Coronary artery (tissue), 2 donors: ENCODE results near the gene PLCH1.

Source experiments
- DNase-seq: peaks from one replicate; pipeline ENCODE4 v3.0.0-alpha.2; 2017; ENCODE audit warnings: low spot score
- H3K27ac ChIP-seq, 2 donors: fragments of 200-600 bp; sonication (generic); one replicate each; pipeline ENCODE4 v1.5.1; 2016 to 2019
- H3K4me3 ChIP-seq: fragments of 200-600 bp; sonication (generic); 2 replicates; pipeline ENCODE4 v1.5.1; 2016; ENCODE audit warnings: mild to moderate bottlenecking, moderate library complexity
- TF ChIP-seq, protein P1 (sequence below): fragments of 200-600 bp; sonication (generic); IDR thresholded peaks from one replicate; pipeline ENCODE4 v1.5.1; 2019; ENCODE audit warnings: antibody characterized with exemption

PLCH1 gene

DNA sequence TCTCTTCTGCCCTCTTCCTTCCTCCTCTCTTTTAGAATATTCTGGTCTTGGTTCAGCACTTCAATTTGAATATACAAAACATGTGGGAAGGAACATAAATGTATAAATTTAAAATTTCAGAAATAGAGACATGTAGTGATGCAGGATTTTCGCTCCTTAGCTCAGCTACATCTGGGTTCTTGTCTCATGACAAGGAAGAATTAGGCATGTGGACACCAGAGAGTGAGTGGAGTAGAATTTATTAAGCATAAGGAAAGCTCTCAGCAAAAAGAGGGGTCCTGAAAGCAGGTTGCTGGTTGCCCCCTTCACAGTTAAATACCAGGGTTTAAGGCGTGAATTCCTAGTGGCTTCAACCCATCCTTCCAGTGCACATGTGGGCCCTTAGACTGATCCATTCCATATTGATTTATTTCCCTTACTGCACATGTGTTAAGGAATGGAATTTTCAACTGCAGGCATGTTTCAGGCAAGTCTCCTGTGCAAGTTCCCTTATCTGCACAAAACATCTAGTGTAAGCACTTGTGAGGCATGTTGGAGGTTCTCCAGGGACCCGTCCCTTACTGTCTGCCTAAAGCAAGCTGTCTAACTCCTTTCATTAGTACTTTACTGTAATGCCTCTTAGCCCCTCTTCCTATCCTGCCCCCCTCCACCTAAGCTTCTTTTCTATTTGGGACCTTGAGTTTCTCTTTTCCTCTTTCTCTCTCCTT, 318.2 kb downstream of the PLCH1 start:
- no peak for DNase-seq
- TF ChIP-seq, protein P1, sequence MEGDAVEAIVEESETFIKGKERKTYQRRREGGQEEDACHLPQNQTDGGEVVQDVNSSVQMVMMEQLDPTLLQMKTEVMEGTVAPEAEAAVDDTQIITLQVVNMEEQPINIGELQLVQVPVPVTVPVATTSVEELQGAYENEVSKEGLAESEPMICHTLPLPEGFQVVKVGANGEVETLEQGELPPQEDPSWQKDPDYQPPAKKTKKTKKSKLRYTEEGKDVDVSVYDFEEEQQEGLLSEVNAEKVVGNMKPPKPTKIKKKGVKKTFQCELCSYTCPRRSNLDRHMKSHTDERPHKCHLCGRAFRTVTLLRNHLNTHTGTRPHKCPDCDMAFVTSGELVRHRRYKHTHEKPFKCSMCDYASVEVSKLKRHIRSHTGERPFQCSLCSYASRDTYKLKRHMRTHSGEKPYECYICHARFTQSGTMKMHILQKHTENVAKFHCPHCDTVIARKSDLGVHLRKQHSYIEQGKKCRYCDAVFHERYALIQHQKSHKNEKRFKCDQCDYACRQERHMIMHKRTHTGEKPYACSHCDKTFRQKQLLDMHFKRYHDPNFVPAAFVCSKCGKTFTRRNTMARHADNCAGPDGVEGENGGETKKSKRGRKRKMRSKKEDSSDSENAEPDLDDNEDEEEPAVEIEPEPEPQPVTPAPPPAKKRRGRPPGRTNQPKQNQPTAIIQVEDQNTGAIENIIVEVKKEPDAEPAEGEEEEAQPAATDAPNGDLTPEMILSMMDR = no peak
- H3K27ac ChIP-seq = no peak overlapping the region
- no peak overlapping the region for H3K4me3 ChIP-seq

DNA sequence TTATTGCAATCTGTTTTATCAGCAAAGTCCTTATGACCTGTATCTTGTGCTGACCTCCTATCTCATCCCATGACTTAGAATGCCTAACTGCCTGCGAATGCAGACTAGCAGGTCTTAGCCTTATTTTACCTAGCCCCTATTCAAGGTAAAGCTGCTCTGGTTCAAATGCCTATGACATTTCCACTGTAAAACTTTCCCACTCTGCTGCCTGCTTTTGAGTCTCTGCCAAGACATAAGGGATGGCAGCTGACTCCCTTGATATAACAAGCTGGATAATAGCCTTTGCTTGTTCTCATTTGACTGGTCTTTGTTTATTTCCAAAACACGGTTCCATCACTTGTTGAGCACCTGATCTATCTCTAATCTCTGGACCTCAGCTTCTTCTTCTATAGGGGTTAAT, 319.5 kb downstream of the PLCH1 start:
- Histone ChIP-seq H3K27ac (no peak overlapping the region), H3K4me3 (no peak overlapping the region)
- no peak for DNase-seq
- TF ChIP-seq, protein P1 = no peak

DNA sequence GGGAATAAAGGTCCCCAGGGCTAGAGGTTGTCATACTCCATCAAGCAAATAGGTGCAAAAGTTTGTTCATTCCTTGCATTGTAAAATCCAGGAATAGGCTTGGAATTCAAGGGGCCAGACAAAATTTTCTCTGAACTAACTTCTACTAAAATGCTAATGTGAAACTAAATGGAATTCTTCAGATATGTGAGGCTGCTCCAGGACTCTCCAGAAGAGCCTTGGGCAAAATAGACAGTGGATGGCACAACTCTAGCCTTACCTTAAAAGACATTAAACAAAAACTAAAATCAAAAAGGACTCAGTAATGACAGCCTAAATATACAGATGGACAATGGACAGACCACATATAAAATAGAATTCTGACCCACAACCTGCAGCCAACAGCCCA, 320.6 kb downstream of the PLCH1 start:
- TF ChIP-seq, protein P1 = no peak

DNA sequence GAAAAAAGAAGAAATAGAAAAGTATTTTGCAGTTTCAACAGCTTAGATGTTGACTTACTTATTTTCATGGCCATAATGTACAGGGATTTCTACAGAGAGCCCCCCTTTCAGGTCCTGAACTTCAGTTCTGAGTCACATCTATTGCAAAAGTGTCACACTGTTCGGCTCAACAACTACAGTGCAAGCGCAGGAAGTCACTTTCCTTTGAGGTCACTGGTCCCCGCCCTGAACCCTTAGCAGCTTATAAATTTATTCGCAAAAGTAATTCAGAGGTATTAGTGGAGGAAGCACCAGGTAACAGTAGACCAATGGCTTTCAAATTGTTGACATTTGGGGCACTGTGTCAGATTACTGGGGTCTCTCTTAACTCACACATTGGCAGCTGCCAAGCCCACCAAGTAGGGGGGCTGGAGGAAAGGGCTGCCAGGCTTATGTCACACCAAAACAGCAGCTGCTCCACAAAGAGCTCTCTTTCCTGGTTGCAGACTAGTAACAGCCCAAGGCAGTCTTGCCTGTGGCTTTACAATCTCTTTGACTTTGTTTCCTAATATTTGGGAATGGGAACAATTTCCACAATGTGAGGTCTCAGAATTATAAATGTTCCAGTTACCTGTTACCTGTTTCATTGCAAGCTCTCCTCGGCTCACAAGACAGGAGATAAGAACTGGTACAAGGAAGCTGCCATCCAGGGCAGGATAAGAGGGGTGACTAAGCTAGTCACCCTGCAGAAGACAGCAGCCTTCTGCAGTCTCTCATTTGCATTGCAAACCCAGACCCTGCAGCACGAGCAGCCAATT, 321.1 kb downstream of the PLCH1 start:
- TF ChIP-seq, protein P1 = no peak
- Histone ChIP-seq H3K27ac (no peak overlapping the region), H3K4me3 (no peak overlapping the region)
- DNase-seq = no peak

More for the DNA sequence above, 320.6 kb downstream of the PLCH1 start:
- no peak overlapping the region for H3K27ac ChIP-seq
- no peak for DNase-seq
- no peak overlapping the region for H3K4me3 ChIP-seq

DNA sequence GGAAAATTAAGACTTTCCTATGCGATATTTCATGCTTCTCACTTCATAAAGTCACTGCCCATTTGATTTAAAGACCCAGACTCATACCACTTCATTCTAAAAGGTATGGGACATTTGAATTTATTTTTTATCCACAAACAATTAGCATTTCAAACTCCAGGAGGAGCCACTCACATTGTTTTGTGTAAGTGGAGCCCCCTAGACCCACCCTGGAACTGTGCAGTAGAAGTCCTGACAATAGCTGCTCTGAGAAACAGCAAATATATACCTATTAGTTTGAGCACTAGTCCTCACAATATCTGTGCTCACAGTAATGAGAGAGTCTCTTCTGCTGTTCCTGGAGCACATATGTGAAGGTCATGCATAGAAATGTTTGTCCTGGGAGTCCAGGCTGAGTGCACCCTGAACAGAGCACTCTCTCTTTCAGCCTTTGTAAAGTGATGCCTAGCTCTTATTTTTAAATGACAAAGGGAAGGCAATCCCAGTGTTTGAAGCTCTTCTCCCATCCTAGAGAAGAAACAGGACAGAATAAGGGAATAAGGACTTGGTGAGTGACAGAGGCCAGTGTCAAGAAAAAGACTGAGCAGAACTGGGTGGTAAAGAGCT, 323.9 kb downstream of the PLCH1 start:
- Histone ChIP-seq H3K27ac (no peak overlapping the region), H3K4me3 (no peak overlapping the region)
- no peak for DNase-seq
- TF ChIP-seq, protein P1 = no peak

DNA sequence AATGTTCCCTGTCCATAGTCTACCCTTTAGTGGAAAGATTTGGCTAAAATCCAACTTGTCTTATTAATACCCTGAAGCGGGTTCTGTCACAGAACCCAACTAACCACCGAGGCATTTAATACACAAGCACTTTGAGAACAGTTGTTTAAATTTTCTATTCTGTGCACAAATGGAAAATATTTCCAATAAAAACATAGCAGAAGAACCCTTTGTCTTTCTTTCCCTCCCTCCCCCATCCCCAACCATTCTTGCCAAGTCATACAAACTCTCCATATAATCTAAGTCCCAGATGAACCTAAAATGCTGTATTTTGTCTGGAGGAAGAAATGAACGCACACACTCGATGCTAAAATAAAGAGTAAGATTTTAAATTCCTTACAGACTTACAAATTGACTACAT, 324.5 kb downstream of the PLCH1 start:
- no peak overlapping the region for H3K27ac ChIP-seq

More for the DNA sequence above, 324.5 kb downstream of the PLCH1 start:
- no peak overlapping the region for H3K4me3 ChIP-seq
- TF ChIP-seq, protein P1 = no peak
- no peak for DNase-seq
